GM18909 (cell line): Measurements from ENCODE around the gene GJB4.

Experiments used
- ATAC-seq: cut with Tn5 transposase; IDR thresholded peaks from one replicate; pipeline ENCODE4 v1.9.1; 2021; ENCODE audit warnings: mild to moderate bottlenecking; ENCODE audit not compliant: unreplicated experiment, poor library complexity

The GJB4 gene

GRCh38 chr1:34776911-34777310, 17.4 kb downstream of the GJB4 start:
- no peak for ATAC-seq

- no peak for ATAC-seq
Observed at GRCh38 chr1:34777519-34778321, 18.2 kb downstream of the GJB4 start.

GRCh38 chr1:34778381-34778780, 18.8 kb downstream of the GJB4 start:
- no peak for ATAC-seq

GRCh38 chr1:34779005-34779404, 19.5 kb downstream of the GJB4 start:
- ATAC-seq: no peak

- ATAC-seq: no peak
Observed at GRCh38 chr1:34779526-34779925, 20.0 kb downstream of the GJB4 start.

- ATAC-seq: no peak
Observed at GRCh38 chr1:34779962-34780361, 20.4 kb downstream of the GJB4 start.

- ATAC-seq: no peak
Observed at GRCh38 chr1:34780528-34780927, 21.0 kb downstream of the GJB4 start.

GRCh38 chr1:34781071-34781843, 21.7 kb downstream of the GJB4 start, which contains the start of gene GJB3:
Gene GJB3, plus strand, starts transcription at chr1:34781214. Its CDS starts 3,549 bp downstream, at chr1:34784763.
- no peak for ATAC-seq

- ATAC-seq: no peak
Observed at GRCh38 chr1:34781844-34782391, 22.4 kb downstream of the GJB4 start.

GRCh38 chr1:34784751-34785221, 25.2 kb downstream of the GJB4 start:
- ATAC-seq: no peak

GRCh38 chr1:34785231-34785874, 25.8 kb downstream of the GJB4 start:
- ATAC-seq: no peak

- no peak for ATAC-seq
Observed at GRCh38 chr1:34785875-34786470, 26.4 kb downstream of the GJB4 start.

GRCh38 chr1:34786521-34787325, 27.2 kb downstream of the GJB4 start:
- ATAC-seq: no peak

GRCh38 chr1:34787461-34788420, 28.2 kb downstream of the GJB4 start:
- ATAC-seq: no peak

GRCh38 chr1:34790985-34791384, 31.4 kb downstream of the GJB4 start:
- ATAC-seq: no peak

- ATAC-seq: no peak
Observed at GRCh38 chr1:34792424-34792823, 32.9 kb downstream of the GJB4 start.

- no peak for ATAC-seq
Observed at GRCh38 chr1:34792868-34793727, 33.6 kb downstream of the GJB4 start, which contains the start of gene GJA4. Gene GJA4, plus strand, starts transcription at chr1:34792999. Its CDS starts 1,215 bp downstream, at chr1:34794214.
